Hepatocyte (in vitro differentiated cells): ENCODE results near the gene SAMD7.

Experiments
- CTCF ChIP-seq: fragments of 200-600 bp; sonication (generic); IDR thresholded peaks from 2 replicates; pipeline ENCODE4 v1.5.1; 2016; ENCODE audit warnings: antibody characterized with exemption, mild to moderate bottlenecking; ENCODE audit not compliant: poor library complexity
- EZH2phosphoT487 ChIP-seq: fragments of 200-600 bp; sonication (generic); IDR thresholded peaks from one replicate; pipeline ENCODE4 v1.6.1; 2018; ENCODE audit warnings: antibody characterized with exemption, mild to moderate bottlenecking, low read depth, moderate library complexity; ENCODE audit not compliant: unreplicated experiment, severe bottlenecking

GRCh38 chr3:169954142-169954756 is 42.9 kb downstream of the SAMD7 start:
- TF ChIP-seq CTCF: no peak
- TF ChIP-seq EZH2phosphoT487: no peak
